ENCODE results near the gene NDUFB7. TPM values are rescaled to one million over a fixed set of nuclear protein-coding genes. Genes with fewer than 3 reads are reported as not detected.
A peak's percentile ranks its signal among the peaks of the same experiment; 100 is the strongest.
"Not testable (repeated sequence)": the region's sequence is repeated elsewhere in the genome, so short reads cannot be mapped to it uniquely, and the experiment has no call there.

The NDUFB7 gene
- total RNA-seq = 100 to 1,000 TPM; 172 to 255 (median 241) TPM
- long read RNA-seq, donor 1, transcript NDUFB7-201 (3 exons, 531 nt) = major isoform, 92 of 96 reads
- long read RNA-seq, donor 1, partial matches to known transcripts = 1 of 96 reads
- long read RNA-seq, donor 1, other reads (novel, unspliced or antisense) = 2 of 96 reads
- long read RNA-seq, donor 2, transcript NDUFB7-201 (3 exons, 531 nt) = major isoform, 176 of 182 reads
- long read RNA-seq, donor 2, partial matches to known transcripts = 0 of 182 reads
- long read RNA-seq, donor 2, other reads (novel, unspliced or antisense) = 3 of 182 reads

DNA sequence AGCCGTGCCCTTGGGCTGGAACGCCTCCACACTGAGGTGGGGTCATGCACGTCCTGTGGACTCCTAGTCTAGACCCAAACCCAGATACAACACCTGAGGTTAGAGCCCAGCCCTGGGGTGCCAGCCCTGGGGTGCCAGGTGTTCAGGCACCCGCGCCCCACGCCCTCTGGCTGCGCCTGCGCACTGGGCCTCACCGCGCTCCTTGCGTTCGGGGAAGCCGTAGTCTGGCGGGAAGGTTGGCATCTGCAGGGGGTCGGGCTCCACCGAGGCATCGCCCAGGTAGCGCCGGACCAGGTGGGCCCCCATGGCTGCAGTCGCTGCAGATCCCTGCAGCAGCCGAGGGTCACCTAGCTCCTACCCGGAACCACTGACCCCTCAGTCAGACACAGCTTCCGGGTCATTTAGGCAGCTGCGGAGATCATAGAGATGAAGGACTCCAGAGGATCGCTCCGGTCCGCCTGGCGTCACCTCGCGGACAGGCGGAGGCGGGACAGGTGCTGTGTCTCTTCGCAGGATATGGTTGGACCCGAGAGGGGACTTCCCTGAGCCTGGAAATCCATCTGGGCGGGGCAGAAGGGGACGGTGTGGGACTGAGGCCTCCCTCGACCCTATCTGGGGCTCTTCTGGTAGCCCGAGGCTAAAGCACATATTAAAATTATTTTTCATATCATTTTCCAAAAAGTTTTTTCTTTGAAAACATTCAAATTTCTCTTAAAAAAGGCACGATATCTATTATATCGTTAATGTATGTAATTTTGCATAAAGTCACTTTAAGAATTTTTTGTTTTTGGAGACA is at the start of gene NDUFB7:
TSS of gene NDUFB7 (minus strand) at position 372 of the 796 bp plus-strand sequence. CDS start at position 306, 66 bp downstream.
- ATAC-seq (peak; percentile 96), DNase-seq (peak; percentile 91 to 94 (median 92))
- H3K9me3 ChIP-seq = no peaks in the 10 kb centered on the region
- H3K36me3 ChIP-seq (ENCODE audit: low read depth) = no peaks in the 10 kb centered on the region
- peaks cover 28% of the 10 kb centered on the region for H3K4me1 ChIP-seq (ENCODE audit: low read depth)
- H3K4me3 ChIP-seq = peak within 1 kb of the TSS; percentile 50
- intact Hi-C loops (cut with DNase I, micrococcal nuclease) = loop anchor here (5.0 to 10.0 kb wide), 2 partner anchors 115 to 123 kb away; partner anchors contain the start of gene ZNF333 (in 1 of the 2)
- peak; percentile 68 for TF ChIP-seq CTCF (IDR thresholded peaks at IDR 0.05)

- no peak overlapping the region for H3K4me3 ChIP-seq
- no peak for TF ChIP-seq CTCF (IDR thresholded peaks at IDR 0.05)
- intact Hi-C loops (cut with DNase I, micrococcal nuclease) = no loop called here
- H3K9me3 ChIP-seq = peaks cover 14% of the 10 kb centered on the region
- DNase-seq (no peak), ATAC-seq (no peak)
- H3K4me1 ChIP-seq (ENCODE audit: low read depth) = no peaks in the 10 kb centered on the region
- no peaks in the 10 kb centered on the region for H3K36me3 ChIP-seq (ENCODE audit: low read depth)
These were observed 47.5 kb upstream of the NDUFB7 start for GRCh38 chr19:14619404-14619803.

- no peak for ATAC-seq
- DNase-seq = no peak
- H3K9me3 ChIP-seq = peaks cover 14% of the 10 kb centered on the region
- no peak overlapping the region for H3K4me3 ChIP-seq
- H3K4me1 ChIP-seq (ENCODE audit: low read depth) = no peaks in the 10 kb centered on the region
- no peaks in the 10 kb centered on the region for H3K36me3 ChIP-seq (ENCODE audit: low read depth)
- TF ChIP-seq CTCF (IDR thresholded peaks at IDR 0.05) = no peak
- intact Hi-C loops (cut with DNase I, micrococcal nuclease) = no loop called here
These were observed 44.5 kb upstream of the NDUFB7 start for GRCh38 chr19:14616407-14616806.

DNA sequence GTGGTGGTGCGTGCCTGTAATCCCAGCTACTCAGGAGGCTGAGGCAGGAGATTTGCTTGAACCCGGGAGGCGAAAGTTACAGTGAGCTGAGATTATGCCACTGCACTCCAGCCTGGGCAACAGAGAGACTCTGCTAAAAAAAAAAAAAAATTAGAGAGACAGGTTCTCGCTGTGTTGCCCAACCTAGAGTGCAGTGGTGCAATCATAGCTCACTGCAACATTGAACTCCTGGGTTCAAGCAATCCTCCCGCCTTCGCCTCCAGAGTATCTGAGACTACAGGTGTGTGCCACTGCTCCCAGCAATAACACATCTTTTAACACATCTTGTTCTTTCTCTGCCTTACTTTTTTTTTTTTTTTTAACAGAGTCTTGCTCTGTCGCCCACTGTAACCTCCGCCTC is 43.8 kb upstream of the NDUFB7 start:
- DNase-seq (no peak), ATAC-seq (no peak)
- intact Hi-C loops (cut with DNase I, micrococcal nuclease) = no loop called here
- Histone ChIP-seq H3K4me3 (no peak overlapping the region), H3K36me3 (ENCODE audit: low read depth) (no peaks in the 10 kb centered on the region), H3K9me3 (peaks cover 14% of the 10 kb centered on the region), H3K4me1 (ENCODE audit: low read depth) (no peaks in the 10 kb centered on the region)
- no peak for TF ChIP-seq CTCF (IDR thresholded peaks at IDR 0.05)

DNA sequence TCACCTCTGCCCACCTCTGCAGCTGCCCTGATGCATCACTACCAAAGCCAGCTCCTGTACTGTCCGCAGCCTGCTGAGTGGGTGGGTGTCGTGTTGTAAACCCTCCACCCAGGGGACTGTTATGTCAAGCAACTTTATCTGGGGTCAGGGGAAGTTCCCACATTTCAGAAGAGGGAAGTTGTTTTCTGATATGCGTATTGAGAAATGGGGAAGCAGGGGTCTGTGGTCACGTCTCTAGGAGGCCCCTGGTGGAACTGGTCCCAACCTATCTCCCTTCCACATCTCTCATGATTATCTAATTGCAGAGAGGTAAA is 42.2 kb upstream of the NDUFB7 start:
- ATAC-seq = peak; percentile 55
- DNase-seq = peak in 1 of 3 donors; percentile 13
- H3K4me3 ChIP-seq = no peak overlapping the region
- H3K4me1 ChIP-seq (ENCODE audit: low read depth) = no peaks in the 10 kb centered on the region
- no peak for TF ChIP-seq CTCF (IDR thresholded peaks at IDR 0.05)
- intact Hi-C loops (cut with DNase I, micrococcal nuclease) = no loop called here
- peaks cover 3% of the 10 kb centered on the region for H3K9me3 ChIP-seq
- H3K36me3 ChIP-seq (ENCODE audit: low read depth) = no peaks in the 10 kb centered on the region

GRCh38 chr19:14613399-14614098 is 41.7 kb upstream of the NDUFB7 start:
- intact Hi-C loops (cut with DNase I, micrococcal nuclease); H3K4me1 ChIP-seq (ENCODE audit: low read depth); H3K4me3 ChIP-seq; H3K36me3 ChIP-seq (ENCODE audit: low read depth); H3K9me3 ChIP-seq; ATAC-seq; DNase-seq: not testable (repeated sequence)

Data from mucosa of descending colon (tissue), 3 donors.